ENCODE data around the gene ITPK1. TPM values are rescaled to one million over a fixed set of nuclear protein-coding genes. Genes with fewer than 3 reads are reported as not detected.

Gene ITPK1
- total RNA-seq, 2 donors from 2014 or later, result 77.1 to 118 TPM

DNA sequence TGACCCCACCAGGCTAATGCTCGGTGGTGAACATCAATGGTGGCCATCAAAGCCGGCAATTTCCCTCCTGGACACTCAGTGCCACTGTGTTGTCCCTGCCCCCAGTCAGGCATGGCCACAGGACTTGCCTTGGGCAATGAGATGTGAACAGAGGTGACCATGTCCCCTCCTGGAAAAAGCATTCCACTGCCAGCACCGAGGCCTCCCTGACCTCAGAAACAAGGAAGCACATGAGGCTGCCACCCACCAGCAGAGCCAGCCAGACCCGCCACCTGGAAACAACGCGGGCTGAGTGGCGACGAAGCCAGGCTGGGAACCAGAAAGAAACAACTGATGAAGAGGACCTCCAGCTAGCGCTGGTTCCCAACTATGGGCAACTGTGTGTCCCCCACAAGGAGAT, 31.8 kb downstream of the ITPK1 start:
- no peak for DNase-seq (ENCODE audit: low spot score)
- no peaks in the 10 kb centered on the region for H3K9me3 ChIP-seq
- TF ChIP-seq POLR2AphosphoS5 (IDR thresholded peaks at IDR 0.05) (no peak), POLR2A (IDR thresholded peaks at IDR 0.05) (no peak)
- TF ChIP-seq, protein P1, sequence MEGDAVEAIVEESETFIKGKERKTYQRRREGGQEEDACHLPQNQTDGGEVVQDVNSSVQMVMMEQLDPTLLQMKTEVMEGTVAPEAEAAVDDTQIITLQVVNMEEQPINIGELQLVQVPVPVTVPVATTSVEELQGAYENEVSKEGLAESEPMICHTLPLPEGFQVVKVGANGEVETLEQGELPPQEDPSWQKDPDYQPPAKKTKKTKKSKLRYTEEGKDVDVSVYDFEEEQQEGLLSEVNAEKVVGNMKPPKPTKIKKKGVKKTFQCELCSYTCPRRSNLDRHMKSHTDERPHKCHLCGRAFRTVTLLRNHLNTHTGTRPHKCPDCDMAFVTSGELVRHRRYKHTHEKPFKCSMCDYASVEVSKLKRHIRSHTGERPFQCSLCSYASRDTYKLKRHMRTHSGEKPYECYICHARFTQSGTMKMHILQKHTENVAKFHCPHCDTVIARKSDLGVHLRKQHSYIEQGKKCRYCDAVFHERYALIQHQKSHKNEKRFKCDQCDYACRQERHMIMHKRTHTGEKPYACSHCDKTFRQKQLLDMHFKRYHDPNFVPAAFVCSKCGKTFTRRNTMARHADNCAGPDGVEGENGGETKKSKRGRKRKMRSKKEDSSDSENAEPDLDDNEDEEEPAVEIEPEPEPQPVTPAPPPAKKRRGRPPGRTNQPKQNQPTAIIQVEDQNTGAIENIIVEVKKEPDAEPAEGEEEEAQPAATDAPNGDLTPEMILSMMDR (IDR thresholded peaks at IDR 0.05), result no peak
- H3K36me3 ChIP-seq, result no peaks in the 10 kb centered on the region
- intact Hi-C loops (cut with DNase I), result no loop called here
- peaks cover 29% of the 10 kb centered on the region for H3K4me1 ChIP-seq (replicated peaks)
- WGBS, result 97% methylated on average over 9 of the region's 9 CpGs
- peak overlapping the region in 1 of 2 donors; percentile 77 for H3K27ac ChIP-seq
- H3K4me3 ChIP-seq, result no peak overlapping the region
- H3K27me3 ChIP-seq (replicated peaks; ENCODE audit: insufficient read depth), result no peaks in the 10 kb centered on the region

DNA sequence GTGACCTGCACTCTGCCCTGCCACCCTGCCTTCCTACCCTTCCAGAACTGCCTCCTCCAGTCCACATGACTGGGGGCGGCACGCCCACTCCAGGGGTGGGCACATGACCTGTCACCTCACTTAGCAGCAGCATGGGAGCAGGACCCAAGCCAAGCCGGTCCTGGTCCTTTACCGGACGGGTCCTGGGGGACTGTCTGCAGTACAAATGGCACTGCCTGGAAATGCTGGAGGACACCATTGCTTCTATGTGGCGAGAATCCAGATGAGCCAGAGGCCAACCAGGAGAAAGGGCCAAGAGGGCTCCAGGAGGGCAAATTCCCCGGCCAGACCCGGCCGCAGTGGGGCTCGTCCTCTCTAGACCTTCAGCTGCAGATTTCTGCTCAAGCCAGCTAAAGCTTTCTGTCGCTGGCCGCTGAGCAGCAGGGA, 33.1 kb downstream of the ITPK1 start:
- Histone ChIP-seq H3K4me1 (replicated peaks) (peaks cover 29% of the 10 kb centered on the region), H3K36me3 (no peaks in the 10 kb centered on the region), H3K27ac (no peak overlapping the region), H3K27me3 (replicated peaks; ENCODE audit: insufficient read depth) (no peaks in the 10 kb centered on the region), H3K4me3 (no peak overlapping the region), H3K9me3 (no peaks in the 10 kb centered on the region)
- TF ChIP-seq POLR2AphosphoS5 (IDR thresholded peaks at IDR 0.05) (no peak), POLR2A (IDR thresholded peaks at IDR 0.05) (no peak)
- TF ChIP-seq, protein P1 (IDR thresholded peaks at IDR 0.05), result no peak
- intact Hi-C loops (cut with DNase I), result no loop called here
- 85% methylated on average over 12 of the region's 12 CpGs for WGBS
- DNase-seq (ENCODE audit: low spot score), result no peak

DNA sequence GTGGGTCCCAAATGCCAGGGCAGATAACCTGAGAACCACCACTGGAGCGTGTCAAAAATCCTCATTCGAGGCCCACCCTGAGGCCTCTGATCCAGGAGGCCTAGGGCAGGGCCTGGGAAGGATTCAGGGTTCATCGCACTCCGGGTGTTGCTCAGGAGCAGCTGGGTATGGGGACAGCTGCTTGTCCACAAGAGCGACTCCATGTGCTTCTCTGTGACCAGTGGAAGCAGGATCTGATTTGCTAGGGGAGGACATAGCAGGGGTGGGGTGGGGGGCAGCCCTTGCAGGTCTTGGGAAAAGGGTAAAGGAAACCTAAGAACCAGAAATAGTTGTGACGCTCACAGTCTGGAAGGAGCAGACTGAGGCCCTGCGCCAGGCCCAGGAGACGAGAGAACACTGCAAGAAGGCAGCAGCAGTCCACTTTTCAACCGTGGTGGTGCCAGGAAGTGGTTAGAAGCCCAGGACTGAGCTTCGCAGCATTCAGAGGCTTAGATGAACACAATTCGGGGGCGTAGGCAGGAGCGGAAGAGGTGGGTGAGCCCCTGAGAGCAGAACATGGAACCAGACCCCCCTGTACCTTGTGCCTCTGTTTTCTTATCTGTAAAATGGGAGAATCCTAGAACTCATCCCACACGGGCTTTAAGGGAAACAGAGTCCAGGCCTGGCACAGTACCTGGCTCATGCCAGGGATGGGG, 33.7 kb downstream of the ITPK1 start:
- TF ChIP-seq, protein P1 (IDR thresholded peaks at IDR 0.05), result no peak
- TF ChIP-seq POLR2A (IDR thresholded peaks at IDR 0.05) (no peak), POLR2AphosphoS5 (IDR thresholded peaks at IDR 0.05) (no peak)
- no peaks in the 10 kb centered on the region for H3K27me3 ChIP-seq (replicated peaks; ENCODE audit: insufficient read depth)
- peaks cover 27% of the 10 kb centered on the region for H3K4me1 ChIP-seq (replicated peaks)
- H3K4me3 ChIP-seq, result no peak overlapping the region
- intact Hi-C loops (cut with DNase I), result no loop called here
- no peak overlapping the region for H3K27ac ChIP-seq
- DNase-seq (ENCODE audit: low spot score), result no peak
- WGBS, result 81% methylated on average over 14 of the region's 14 CpGs
- H3K36me3 ChIP-seq, result no peaks in the 10 kb centered on the region
- H3K9me3 ChIP-seq, result no peaks in the 10 kb centered on the region

DNA sequence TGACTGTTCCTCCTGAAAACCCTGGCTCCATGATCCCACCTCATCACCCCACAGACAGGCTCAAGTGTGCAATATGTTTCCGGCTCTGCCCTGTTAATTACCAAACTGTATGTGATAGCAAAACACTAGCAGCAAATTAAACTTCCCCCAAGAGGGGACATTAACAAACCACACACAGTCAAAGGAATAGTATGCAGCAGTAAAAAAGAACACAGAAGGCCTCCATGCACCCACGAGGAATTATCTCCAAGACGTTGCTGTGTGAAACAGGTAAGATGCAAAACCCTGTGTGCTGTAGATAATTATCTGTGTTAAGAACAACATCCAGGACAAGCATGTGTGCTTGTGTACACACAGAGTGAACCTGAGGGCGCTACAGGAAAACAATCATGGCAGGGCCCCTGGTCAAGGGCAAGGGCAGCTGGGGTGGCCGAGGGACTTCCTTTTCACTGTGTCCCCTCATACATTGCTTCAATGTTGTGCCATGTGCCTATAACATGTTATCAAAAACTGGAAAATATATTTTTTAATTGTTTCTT, 35.8 kb downstream of the ITPK1 start:
- H3K27ac ChIP-seq, result no peak overlapping the region
- no peak overlapping the region for H3K4me3 ChIP-seq

More for the DNA sequence above, 35.8 kb downstream of the ITPK1 start:
- Histone ChIP-seq H3K9me3 (no peaks in the 10 kb centered on the region), H3K36me3 (no peaks in the 10 kb centered on the region), H3K27me3 (replicated peaks; ENCODE audit: insufficient read depth) (no peaks in the 10 kb centered on the region), H3K4me1 (replicated peaks) (peaks cover 10% of the 10 kb centered on the region)
- intact Hi-C loops (cut with DNase I), result no loop called here
- 83% methylated on average over 5 of the region's 5 CpGs for WGBS
- no peak for DNase-seq (ENCODE audit: low spot score)
- TF ChIP-seq POLR2AphosphoS5 (IDR thresholded peaks at IDR 0.05), result no peak
- TF ChIP-seq, protein P1 (IDR thresholded peaks at IDR 0.05), result no peak
- no peak for TF ChIP-seq POLR2A (IDR thresholded peaks at IDR 0.05)

Data from prostate gland (tissue), 2 donors.